Transverse colon (tissue), 4 donors: ENCODE measurements around the gene PPL. TPM values are rescaled to one million over a fixed set of nuclear protein-coding genes. Genes with fewer than 3 reads are reported as not detected.

Experiments used
- DNase-seq: peaks from one replicate; pipeline ENCODE4 v3.0.0-alpha.2; 2019
- H3K27ac ChIP-seq, 4 donors: fragments of 200-600 bp; sonication (generic); 2 replicates each; pipeline ENCODE4 v1.5.1; 2016 to 2018; ENCODE audit warnings: inconsistent platforms in 4 of 4
- H3K27me3 ChIP-seq: fragments of 200-600 bp; sonication (generic); 2 replicates; pipeline ENCODE4 v1.5.1; 2017; ENCODE audit warnings: inconsistent platforms
- H3K36me3 ChIP-seq, 4 donors: fragments of 200-600 bp; sonication (generic); 2 replicates each; pipeline ENCODE4 v1.5.1; 2017 to 2019; ENCODE audit warnings: inconsistent platforms in 4 of 4
- H3K4me1 ChIP-seq, 4 donors: fragments of 200-600 bp; sonication (generic); 2 replicates each; pipeline ENCODE4 v1.5.1; 2017 to 2020; ENCODE audit warnings: inconsistent platforms in 4 of 4
- H3K4me3 ChIP-seq, 4 donors: fragments of 200-600 bp; sonication (generic); 1 replicate in 1 of 4; 2 replicates in 3 of 4; pipeline versions ENCODE4 v1.5.1 to v1.6.1; 2017 to 2019; ENCODE audit warnings: inconsistent platforms in 4 of 4
- H3K9me3 ChIP-seq, 2 donors: fragments of 200-600 bp; sonication (generic); 2 replicates each; pipeline ENCODE4 v1.5.1; 2017 to 2019; ENCODE audit warnings: inconsistent platforms in 2 of 2
- CTCF ChIP-seq, 5 experiments: fragments of 200-600 bp in 3 of 5; fragments of 450-650 bp in 2 of 5; sonication (generic) in 3 of 5; IDR thresholded peaks; 1 replicate in 2 of 5; 2 replicates in 3 of 5; pipeline ENCODE4 v1.5.1; 2016 to 2017; ENCODE audit warnings: antibody characterized with exemption in 5 of 5, inconsistent platforms in 3 of 5, mild to moderate bottlenecking in 2 of 5, moderate library complexity in 1 of 5
- EP300 ChIP-seq: sonication (generic); formaldehyde crosslinking; IDR thresholded peaks from one replicate; pipeline ENCODE4 v1.6.1; 2017; ENCODE audit warnings: antibody characterized with exemption, low read depth
- POLR2A ChIP-seq: fragments of 450-650 bp; IDR thresholded peaks from one replicate; pipeline ENCODE4 v1.6.1; 2016; ENCODE audit warnings: antibody characterized with exemption, mild to moderate bottlenecking, moderate library complexity
- POLR2AphosphoS5 ChIP-seq, 3 donors: sonication (generic); formaldehyde crosslinking; IDR thresholded peaks; one replicate each; pipeline ENCODE4 v1.6.1; 2016; ENCODE audit warnings: antibody characterized with exemption in 3 of 3
- WGBS, 2 donors: methylation state at CpG; one replicate each; pipeline ENCODE4 v1.1.5; 2018; ENCODE audit warnings: low coverage in 1 of 2; 5-methylcytosine and 5-hydroxymethylcytosine counted together
- in situ Hi-C, 4 donors: fragments of 200-750 bp; cut with MboI; loops; one replicate each; pipeline versions ENCODE4 v1.15.0 to v1.15.1; 2017; ENCODE audit warnings: low sequenced_read_pairs in 3 of 4, low pct_ligation_motif_present in 1 of 4, low pct_unique_long_range_greater_than_20kb in 1 of 4
- intact Hi-C: fragments of 100-400 bp; cut with DNase I; formaldehyde crosslinking; loops from one replicate; pipeline ENCODE4 v1.15.1; 2023; ENCODE audit warnings: low total_unique reads
- total RNA-seq, 4 donors: library from RNA; depleted of rRNA; stranded (reverse); fragments of >200 nt; gene quantifications; one replicate each; pipeline ENCODE4 v1.1.0, GENCODE V29; 2016

The PPL gene
- total RNA-seq, 4 donors from 2014 or later, result 13.5 to 28.8 (median 22.8) TPM

- Histone ChIP-seq H3K4me3 (no peak overlapping the region), H3K4me1 (no peaks in the 10 kb centered on the region), H3K27me3 (no peaks in the 10 kb centered on the region), H3K9me3 (no peaks in the 10 kb centered on the region), H3K27ac (no peak overlapping the region), H3K36me3 (peaks cover 0 to 85% (median 46%) of the 10 kb centered on the region in 4 donors)
- in situ Hi-C loops (no loop called here), intact Hi-C loops (no loop called here)
- DNase-seq, result no peak
- TF ChIP-seq CTCF (IDR thresholded peaks at IDR 0.05) (no peak), EP300 (no peak), POLR2AphosphoS5 (IDR thresholded peaks at IDR 0.05) (no peak), POLR2A (no peak)
- whole genome bisulfite sequencing, 2 donors, result 90% methylated on average over 11 of the region's 11 CpGs; no CpG with 5 or more reads in 1 of the 2 donors
Observed at GRCh38 chr16:4876646-4877379, 60.1 kb downstream of the PPL start.

GRCh38 chr16:4874666-4875065, 62.3 kb downstream of the PPL start:
- no peak for DNase-seq
- intact Hi-C loops (no loop called here), in situ Hi-C loops (no loop called here)
- Histone ChIP-seq H3K27ac (no peak overlapping the region), H3K27me3 (no peaks in the 10 kb centered on the region), H3K4me1 (no peaks in the 10 kb centered on the region), H3K9me3 (no peaks in the 10 kb centered on the region), H3K4me3 (no peak overlapping the region), H3K36me3 (peaks cover 0 to 75% (median 40%) of the 10 kb centered on the region in 4 donors)
- TF ChIP-seq CTCF (IDR thresholded peaks at IDR 0.05), result no peak
- no peak for TF ChIP-seq POLR2A
- 80 to 86% methylated on average over 1 to 8 of the region's 8 CpGs for WGBS, 2 donors

GRCh38 chr16:4873091-4873490, 63.9 kb downstream of the PPL start:
- H3K4me1 ChIP-seq, result no peaks in the 10 kb centered on the region
- intact Hi-C loops, result no loop called here
- H3K27ac ChIP-seq, result no peak overlapping the region
- H3K4me3 ChIP-seq, result no peak overlapping the region
- in situ Hi-C loops, result no loop called here
- no peaks in the 10 kb centered on the region for H3K27me3 ChIP-seq
- H3K36me3 ChIP-seq, result peaks cover 0 to 71% (median 32%) of the 10 kb centered on the region in 4 donors
- H3K9me3 ChIP-seq, result no peaks in the 10 kb centered on the region
- 80 to 88% methylated on average over 2 to 3 of the region's 3 CpGs for WGBS, 2 donors
- no peak for DNase-seq
- TF ChIP-seq POLR2A, result no peak
- no peak for TF ChIP-seq POLR2AphosphoS5 (IDR thresholded peaks at IDR 0.05)
- TF ChIP-seq EP300, result no peak
- no peak for TF ChIP-seq CTCF (IDR thresholded peaks at IDR 0.05)

GRCh38 chr16:4871071-4871470, 65.9 kb downstream of the PPL start:
- Histone ChIP-seq H3K4me3 (no peak overlapping the region), H3K9me3 (no peaks in the 10 kb centered on the region), H3K36me3 (peaks cover 0 to 53% (median 23%) of the 10 kb centered on the region in 4 donors), H3K27me3 (no peaks in the 10 kb centered on the region), H3K4me1 (no peaks in the 10 kb centered on the region), H3K27ac (no peak overlapping the region)
- in situ Hi-C loops (no loop called here), intact Hi-C loops (no loop called here)
- no peak for TF ChIP-seq POLR2AphosphoS5 (IDR thresholded peaks at IDR 0.05)
- no peak for TF ChIP-seq CTCF (IDR thresholded peaks at IDR 0.05)
- TF ChIP-seq POLR2A, result no peak
- no peak for TF ChIP-seq EP300
- no peak for DNase-seq
- WGBS, 2 donors, result 89% methylated on average over 4 of the region's 4 CpGs; no CpG with 5 or more reads in 1 of the 2 donors
